GM18520 (cell line): Measurements from ENCODE around the gene SLC39A11.

ENCODE experiments used
- ATAC-seq: cut with Tn5 transposase; IDR thresholded peaks from one replicate; pipeline ENCODE4 v1.9.1; 2021; ENCODE audit not compliant: unreplicated experiment

SLC39A11 gene

DNA sequence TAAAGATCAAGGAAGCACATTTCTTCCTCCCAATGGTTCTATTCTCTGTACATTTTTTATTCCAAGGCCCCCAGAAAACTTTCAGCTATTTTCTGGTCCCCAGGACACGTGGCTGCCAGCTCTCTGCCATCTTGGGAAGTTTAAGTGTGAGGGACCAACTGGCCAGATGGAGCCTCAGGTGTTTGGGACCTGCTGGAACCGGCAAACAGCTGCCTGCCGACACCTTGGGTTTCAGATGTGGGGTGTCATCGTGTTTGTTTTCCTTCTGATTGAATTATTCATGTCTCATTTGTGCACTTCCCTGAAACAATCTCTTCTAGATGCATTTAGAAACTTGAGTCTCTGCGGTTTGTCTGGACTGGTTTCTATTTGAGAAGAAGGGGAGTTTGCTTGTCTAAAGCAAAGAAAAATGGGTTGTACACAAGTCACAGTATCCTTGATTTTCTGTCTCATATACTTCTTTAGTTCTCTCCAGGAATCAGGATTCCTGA is 386.5 kb downstream of the SLC39A11 start:
- ATAC-seq: peak; percentile 84

DNA sequence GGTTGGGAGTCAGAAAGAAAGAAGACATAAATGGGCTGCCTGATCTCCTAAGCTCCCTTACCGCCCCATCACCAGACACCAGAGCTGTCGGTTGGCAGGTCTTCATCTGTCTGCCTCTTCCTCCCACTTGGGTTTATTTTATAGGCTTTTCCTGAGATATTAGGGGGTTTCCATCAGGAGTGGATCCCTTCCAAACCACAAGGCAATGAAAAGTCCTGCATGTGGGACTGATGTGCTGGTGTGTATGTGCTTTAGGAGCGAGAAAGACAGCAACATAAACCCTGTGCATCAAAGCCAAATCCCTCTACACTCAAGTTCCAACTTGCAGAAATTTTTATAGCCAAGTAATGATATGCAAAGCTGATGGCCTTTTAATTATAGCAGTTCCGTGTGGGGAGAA is 389.5 kb downstream of the SLC39A11 start:
- no peak for ATAC-seq

DNA sequence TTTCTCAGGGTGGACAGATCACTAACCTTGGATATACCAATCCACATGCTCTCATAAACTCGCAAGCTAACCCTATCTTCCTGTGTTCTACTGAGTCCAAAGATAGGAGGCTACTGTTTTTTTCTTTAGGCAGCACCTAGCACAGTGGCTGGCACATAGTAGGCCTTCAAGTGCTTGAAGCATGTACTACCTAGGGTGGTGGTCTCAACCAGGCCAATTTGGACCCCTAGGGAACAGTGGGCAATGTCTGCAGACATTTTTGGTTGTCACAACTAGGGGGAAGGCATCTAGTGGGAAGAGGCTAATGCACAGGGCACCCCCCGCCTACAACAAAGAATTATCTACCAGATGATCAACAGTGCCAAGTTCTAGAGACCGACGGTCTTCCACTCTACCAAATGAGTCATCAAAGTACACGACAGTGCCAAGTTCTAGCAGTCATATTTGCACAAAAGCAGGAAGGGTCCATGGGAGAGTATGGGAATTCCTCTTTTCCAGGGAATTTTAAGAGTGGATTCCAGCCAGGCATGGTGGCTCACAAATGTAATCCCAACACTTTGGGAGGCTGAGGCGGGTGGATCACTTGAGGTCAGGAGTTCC is 390.3 kb downstream of the SLC39A11 start:
- ATAC-seq: no peak

DNA sequence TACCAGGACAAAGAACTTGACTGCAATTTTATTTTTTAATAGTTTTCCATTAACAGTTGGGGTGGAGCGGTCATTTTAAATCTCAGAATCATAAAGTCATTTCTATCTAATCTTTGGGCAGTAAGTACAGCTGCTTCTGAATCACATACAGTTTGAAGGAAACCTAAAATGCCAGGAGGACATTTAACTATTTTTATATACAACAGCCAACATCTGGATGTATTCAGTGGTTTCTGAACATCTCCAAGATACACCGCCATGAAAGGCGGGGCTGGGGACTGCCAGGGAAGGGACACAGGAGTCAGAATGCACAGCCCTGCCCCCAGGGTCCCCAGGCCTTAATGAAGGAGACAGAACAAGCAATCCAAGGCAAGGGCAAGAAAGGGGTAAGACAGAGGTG is 392.3 kb downstream of the SLC39A11 start:
- no peak for ATAC-seq

DNA sequence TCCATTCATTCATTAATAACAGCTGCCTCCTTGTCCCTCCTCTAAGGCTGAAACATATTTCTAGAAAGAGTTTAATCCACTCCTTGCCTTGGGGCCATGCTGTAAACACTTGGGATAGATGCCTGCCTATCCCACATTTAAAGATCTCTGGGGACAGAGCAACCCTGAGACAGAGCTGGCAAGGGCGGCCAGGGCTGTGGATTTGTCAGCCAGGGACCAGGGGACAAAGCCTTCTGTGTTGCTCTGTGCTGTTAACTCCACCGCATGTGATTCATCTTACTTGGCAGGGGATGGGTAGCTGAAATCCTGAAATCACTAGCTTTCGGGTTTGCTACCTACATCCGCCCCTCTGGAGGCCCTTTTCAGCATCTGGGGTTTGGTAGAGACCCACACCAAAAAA is 392.9 kb downstream of the SLC39A11 start:
- no peak for ATAC-seq

DNA sequence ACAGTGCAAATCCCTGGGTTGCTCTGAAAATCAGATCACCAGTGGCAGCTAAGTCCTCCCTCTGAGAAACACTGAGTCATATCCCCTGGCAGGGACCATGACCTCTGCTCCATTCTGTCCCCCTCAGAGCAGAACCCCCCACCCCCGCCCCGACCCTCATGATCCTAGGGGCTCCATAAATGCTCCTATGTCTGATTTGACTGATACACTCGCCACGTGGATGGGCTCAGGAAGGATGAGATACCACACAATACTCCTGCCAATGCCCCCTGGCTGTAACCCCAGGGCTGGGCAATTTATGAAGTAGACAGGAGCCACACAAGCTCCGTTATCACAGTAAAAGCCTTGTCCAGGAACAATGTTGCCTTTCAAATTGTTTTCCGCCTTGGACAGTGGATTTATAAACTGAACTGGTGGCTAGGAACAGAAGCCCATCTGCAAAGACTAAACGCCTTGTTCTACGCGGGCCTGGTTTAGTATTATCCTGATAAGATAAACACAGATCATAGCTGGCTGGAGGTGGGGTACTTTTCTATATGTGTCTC is 394.8 kb downstream of the SLC39A11 start:
- ATAC-seq: no peak

DNA sequence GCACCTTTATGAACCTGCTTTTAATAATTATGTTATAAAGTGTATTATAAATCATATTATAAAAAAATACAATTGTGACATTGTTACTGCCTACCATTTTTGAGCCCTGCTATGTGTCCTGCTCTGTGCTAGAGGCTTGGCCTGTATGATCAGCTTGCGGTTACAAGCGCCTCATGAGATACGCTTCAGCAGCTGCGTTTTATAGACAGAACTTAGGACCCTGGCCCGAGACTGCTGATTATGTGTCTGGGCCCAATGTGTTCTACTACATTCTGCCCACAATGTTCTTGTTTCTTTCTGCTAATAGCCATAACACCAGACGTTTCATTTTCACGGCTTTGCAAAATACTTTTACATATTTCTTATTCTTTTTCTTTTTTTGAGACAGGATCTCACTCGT is 395.8 kb downstream of the SLC39A11 start:
- no peak for ATAC-seq

DNA sequence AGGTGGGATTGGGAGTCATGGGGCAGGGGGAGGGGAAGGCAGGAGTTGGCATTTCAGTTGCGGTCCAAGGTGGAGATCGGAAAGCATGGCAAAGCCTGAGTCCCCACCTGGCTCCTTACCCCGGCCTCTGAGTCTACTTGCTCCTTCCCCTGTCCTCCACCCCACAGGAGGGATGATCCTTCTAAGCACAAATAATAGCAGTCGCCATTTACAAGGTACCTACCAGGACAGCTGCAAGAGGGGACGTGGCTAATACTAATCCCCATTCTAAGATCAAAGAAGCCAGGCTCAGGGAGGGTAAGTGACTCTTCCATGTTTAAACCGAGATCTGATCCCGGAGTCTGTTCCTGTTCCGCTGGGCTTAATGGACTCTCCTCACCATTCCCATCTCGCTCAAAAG is 396.3 kb downstream of the SLC39A11 start:
- no peak for ATAC-seq

DNA sequence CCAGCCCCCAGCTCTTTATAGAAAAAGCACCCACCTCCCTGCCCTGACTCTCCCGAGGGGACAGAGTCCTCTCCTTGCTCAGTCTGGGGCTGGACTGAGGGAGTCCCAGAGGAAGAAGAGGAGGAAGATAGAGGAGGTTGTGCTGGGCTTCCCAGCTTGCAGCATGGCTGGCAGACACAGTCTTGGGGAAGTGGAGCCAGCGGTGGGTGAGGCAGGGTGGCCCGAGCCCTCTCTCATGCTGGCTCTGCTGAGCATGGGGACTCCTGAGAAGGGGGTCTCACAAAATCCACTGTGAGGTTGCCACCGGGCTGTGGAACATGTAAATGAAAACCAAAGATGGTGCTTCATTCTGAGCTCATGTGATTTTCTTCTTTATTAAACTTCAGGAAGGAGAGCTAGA is 398.5 kb downstream of the SLC39A11 start:
- no peak for ATAC-seq

DNA sequence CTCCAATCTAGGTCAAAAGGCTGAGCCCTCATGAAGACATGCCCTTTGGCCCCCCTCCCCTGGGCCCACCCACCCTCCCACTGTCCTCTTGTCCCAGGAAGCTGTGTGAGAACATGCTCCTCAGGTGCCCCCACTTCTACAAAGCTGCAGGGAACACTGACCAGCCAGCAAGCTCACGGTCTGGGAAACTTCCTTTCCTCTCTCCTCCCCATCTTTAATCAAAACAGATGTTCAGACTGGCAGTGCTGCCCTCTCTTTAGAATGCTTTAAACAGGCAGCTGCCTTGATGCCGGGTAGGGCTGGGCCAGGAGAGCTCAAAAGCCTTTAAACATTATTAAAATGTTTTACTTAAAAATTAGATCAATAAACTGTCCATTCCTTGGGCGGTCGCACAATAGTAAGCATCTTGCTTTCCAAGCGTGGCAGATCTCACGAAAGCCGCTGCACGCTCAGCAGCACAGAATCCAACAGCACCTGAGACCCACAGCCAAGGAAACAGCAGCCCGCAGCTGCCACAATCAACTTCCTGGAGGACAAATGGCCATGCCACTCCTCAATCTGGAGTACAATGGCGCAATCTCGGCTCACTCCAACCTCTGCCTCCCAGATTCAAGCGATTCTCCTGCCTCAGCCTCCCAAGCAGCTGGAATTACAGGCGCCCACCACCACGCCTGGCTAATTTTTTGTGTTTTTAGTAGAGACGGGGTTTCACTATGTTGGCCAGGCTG is 399.2 kb downstream of the SLC39A11 start:
- ATAC-seq: no peak

DNA sequence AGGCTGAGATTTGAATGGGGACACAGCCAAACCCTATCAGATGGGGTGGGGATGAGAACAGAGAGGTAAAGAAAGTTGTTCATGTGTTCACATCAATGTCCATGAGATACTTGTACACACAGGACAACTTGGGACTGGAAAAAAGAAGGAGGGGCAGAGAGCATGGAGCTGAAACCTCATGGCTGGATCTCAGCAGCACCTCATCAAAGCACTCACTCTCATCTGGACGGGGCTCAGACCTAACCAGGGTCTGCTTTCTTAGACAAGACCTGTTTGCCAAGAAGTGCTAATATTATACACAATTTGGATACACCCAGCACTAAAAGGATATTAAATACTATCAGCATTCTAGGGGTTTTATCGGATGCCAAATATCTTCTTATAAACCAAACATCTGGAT is 399.8 kb downstream of the SLC39A11 start:
- ATAC-seq: no peak

DNA sequence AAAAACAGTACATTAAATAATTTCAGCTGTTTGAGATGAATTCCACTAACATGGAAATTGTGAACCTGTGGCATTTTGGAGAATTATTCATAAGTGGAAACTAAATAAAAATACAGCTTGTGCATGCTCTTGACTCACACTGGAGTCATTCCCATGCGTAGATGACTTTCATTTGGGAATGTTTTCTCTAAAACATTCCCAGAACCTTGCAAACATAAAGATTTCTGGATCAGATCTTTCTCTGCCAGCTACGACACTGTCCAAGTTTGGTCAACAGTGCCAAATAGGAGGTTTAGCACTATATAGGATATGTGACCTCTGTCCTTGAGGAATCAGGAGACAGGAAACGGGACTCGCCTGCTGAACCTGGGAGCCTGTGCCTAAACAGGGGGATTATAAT is 400.9 kb downstream of the SLC39A11 start:
- no peak for ATAC-seq

DNA sequence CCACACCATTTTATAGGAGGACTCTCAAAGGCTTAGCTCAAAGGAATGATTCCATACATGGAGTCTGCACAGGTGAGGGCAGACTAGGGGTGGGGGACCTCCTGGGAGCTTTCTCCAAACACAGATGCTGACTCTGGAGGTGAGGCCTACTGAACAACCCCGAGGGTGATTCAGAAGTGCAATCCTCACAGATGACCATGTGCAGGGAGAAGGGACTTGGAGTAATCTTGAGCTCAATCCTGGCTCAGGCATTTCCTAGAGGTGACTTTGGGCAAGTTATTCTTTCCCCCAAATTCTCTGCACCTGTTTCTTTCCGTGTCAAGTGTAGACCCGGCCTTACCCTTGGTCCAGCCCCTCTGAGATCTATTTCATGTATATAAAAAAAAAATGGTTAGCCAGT is 401.5 kb downstream of the SLC39A11 start:
- no peak for ATAC-seq

DNA sequence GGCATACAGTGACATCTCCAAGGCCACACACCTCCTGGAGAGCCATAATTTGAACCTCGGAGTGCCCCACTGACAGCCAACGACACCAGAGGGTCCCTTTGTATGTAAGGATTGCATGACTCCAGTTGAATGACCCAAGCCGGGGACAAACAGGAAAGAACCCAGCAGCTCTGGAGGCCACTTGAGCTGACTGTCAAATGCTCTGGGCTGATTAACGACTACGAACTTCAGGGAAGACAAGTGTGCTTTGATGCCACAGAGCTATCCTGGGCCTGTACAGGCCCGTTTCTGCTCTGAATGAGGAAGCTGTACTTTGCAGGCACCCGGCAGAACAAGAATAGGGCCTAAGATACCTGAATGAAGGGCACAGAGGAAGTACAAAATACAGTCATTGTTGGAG is 404.6 kb downstream of the SLC39A11 start:
- no peak for ATAC-seq

DNA sequence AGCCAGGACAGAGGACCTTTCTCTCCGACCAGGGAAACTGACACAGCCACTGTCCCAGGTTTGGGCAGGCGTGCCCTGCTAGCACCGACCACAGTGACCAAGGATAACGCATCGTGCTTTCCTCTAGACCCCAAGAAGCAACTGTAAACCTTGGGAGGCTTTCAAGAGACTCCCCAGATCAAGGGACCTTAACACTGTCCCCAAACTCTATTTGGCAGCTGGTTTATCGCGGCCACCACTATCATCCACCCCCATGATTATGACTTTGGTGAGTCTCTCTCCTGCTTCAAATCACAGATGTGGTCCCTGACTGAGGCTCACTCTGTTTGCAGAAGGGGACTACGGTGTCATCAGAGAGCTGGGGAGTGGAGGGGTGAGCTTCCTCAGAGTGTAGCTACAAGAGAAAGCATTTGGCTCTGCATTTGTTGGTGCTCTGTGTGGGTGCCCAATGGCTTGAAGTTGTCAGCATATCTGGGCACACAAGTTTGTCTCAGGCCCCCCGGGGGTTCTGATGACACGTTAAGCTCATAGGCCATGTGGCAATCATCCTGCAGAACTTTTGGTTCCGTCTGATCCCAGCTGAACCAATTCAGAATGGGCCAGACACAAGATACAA is 408.0 kb downstream of the SLC39A11 start:
- ATAC-seq: no peak

DNA sequence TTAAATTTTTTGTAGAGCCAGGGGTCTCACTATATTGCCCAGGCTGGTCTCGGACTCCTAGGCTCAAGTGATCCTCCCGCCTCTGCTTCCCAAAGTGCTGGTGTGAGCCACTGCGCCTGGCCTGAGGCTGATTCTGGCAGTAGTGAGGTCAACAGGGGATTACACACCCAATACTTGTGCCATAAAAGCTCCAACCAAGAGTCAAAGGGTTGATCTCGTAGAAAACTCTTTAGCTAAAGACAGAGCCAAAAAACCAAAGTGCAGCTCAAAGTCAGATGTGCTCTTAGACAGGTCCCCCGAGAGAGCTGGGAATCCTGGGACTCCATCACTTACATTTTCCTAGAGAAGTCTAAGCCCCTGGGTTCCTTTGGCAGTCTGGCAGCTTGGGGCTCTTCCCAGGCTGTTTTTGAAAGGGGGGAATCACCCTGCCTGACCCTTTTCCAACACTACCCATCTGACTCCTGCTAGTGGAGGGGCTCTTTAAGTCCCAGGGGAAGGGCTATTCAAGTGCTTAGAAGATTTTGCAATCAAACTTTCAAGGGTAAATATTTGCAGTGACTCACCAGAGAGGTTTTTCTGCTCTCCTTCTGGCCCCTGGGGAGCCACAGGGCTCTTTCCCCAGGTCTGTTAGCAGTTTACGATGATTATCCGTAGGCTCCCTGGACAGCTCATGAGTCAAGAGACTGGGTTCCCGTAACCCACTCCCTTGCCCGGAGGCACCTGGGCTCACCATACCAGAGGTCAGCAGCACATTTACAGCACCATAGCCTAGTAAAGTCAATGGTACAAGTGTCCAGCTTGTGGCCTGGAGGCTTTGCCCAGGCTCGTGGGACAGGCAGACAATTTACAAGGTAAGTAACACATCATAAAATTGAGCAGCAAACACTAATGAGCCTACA is 408.7 kb downstream of the SLC39A11 start:
- ATAC-seq: no peak

DNA sequence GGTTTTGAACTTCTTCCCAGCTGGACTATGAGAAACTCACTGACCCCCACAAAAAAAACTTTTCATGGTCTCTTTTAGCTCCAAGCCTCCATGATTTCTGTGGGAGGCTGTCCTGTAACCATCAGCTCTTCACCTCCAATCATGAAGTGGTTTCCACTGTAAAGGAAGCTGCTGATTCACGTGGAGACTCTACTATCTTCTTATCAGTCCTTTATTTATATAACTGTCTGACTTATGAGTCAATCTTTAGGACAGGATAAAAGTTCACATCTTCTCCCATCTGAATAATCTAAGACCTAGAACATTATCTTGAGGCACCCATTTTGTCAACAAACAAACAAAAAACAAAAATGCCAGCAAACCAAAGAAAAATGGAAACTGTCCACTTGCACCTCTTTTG is 409.9 kb downstream of the SLC39A11 start:
- no peak for ATAC-seq

DNA sequence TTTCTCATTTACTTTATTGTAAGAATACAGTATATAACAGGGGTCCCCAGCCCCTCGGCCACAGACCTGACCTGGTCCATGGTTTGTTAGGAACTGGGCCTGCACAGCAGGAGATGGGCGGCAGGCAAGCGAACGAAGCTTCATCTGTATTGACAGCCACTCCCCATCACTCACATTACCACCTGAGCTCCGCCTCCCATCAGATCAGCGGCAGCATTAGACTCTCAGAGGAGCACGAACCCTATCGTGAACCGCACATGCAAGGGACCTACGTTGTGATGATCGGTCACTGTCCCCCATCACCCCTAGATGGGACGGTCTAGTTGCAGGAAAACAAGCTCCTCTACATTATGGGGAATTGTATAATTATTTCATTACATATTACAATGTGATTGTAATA is 410.6 kb downstream of the SLC39A11 start:
- ATAC-seq: no peak

DNA sequence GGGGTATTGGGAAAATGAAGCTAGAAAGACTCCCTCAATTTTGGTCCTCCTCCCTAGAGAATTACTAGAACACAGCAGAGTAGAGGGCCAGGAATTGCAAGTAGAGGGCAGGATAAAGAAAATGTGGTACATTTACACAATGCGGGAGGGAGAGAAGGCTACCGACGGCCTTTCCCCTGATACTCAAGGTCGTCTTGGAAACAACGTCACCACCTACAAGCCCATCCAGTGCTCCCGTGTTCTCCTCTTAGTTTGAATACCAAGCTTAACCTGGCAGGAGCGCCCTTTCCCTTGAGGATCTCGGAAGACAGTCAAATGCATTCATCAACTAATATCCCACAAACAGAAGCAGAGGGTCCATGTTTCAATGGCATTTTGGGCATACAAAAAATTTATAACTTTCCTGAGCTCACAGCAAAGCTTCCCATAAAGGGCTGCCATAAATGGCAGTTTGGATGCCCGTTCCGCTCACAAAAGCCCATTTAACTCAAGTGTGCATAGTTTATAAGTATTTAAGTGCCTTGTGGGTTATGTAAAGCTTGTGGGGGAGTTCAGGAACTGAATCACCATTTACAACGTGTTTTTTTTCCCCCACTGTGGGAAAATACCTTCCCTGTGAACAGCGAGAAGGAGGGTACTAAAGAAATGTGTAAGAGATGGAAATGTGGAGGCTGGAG is 414.6 kb downstream of the SLC39A11 start:
- no peak for ATAC-seq

DNA sequence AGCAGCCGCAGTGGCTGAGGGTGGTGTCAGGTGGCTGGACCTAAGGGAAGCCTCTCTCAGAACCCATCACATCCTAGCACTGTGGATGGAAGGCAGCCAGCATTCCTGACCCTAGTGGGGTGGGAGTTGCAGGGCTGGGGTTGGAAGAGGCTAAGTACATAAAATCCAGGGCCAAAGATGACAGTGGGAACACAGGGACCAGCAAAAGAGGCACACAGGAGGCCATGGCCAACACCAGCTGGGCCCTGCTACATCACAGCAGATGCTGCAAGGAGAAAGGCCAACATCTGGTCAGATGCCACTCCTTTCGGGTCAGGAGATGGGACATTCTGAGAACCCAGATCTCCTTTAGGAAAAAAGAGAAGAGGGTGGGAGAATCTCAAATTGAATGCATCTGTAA is 415.4 kb downstream of the SLC39A11 start:
- no peak for ATAC-seq

DNA sequence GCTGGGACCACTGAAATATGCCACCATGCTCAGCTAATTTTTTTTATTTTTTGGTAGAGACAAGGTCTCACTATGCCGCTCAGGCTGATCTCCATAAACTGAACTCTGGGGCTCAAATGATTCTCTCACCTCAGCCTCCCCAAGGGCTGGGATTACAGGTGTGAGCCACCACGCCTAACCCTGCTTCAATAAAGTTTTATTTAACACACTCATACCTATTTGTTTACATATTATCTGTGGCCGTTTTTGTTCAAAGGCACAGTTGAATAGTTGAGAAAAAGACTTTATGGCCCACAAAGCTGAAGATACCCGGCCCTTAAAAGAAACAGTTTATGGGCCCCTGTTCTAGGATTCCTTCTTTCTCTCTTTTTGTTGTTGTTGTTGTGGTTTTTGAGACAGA is 419.8 kb downstream of the SLC39A11 start:
- ATAC-seq: no peak
